Omental fat pad (tissue), 4 donors: Measurements from ENCODE around the gene DDX51. TPM values are rescaled to one million over a fixed set of nuclear protein-coding genes. Genes with fewer than 3 reads are reported as not detected.

ENCODE experiments used
- ATAC-seq: fragments of 150-250 bp; one replicate; pipeline ENCODE4 v1.9.1; 2016; ENCODE audit warnings: mild to moderate bottlenecking, moderate library complexity; ENCODE audit not compliant: low FRiP score
- DNase-seq: peaks from one replicate; pipeline ENCODE4 v3.0.0-alpha.2; 2019; ENCODE audit warnings: low spot score
- CTCF ChIP-seq, 3 donors: fragments of 450-650 bp; IDR thresholded peaks; one replicate each; pipeline ENCODE4 v1.5.1; 2016 to 2017; ENCODE audit warnings: antibody characterized with exemption in 3 of 3, mild to moderate bottlenecking in 3 of 3, moderate library complexity in 2 of 3
- total RNA-seq, 4 donors: library from RNA; depleted of rRNA; stranded (reverse); fragments of >200 nt; gene quantifications; one replicate each; pipeline ENCODE4 v1.1.0, GENCODE V29; 2016

DDX51 gene
- total RNA-seq, 4 donors from 2014 or later: 6.5 to 32.2 (median 10.4) TPM

DNA sequence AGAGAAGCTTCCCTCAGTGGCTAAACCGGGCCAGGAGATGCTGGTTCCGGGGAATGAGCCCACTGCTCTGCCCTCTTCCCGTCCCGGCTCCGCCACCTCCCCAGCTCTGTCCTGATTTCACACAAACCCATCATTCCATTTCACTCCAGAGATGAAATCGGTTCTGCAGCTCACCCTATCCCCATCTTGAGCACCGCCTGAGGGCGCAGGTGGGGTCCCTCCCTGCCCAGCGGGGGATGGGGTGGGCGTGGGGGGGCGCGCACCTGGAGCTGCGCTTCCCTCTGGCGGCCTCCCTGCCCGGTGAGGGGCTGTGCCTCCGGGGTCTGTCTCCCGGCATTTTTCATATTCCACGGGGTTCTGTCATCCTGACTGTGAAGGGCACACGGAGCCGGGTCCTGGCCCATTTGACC lies 44.8 kb upstream of the DDX51 start:
- ATAC-seq (no peak), DNase-seq (no peak)
- no peak for TF ChIP-seq CTCF (IDR thresholded peaks at IDR 0.05)

DNA sequence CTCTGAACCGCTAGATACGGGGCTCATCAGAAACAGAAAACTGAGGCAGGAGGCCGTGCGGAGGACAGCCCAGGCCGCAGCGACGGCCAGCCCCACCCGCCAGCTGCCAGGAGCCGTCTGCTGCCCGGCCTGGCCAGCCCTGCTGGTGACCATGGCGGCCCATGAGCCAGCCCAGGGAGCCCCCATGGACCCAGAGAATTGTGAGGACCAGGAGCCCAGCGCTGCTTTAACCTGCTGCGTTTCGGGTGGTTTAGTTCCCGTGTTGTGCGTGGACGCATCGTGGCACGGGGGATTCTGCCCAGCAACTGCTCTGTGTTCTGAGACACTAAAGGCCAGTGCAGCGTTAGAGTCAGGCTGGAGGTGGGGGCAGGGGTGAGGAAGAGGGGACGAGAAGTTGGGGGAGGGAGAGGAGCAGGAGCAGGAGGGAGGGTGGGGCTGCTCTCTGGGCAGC lies 44.4 kb upstream of the DDX51 start:
- DNase-seq: no peak
- TF ChIP-seq CTCF (IDR thresholded peaks at IDR 0.05): no peak
- no peak for ATAC-seq

GRCh38 chr12:132187646-132188450 lies 43.7 kb upstream of the DDX51 start:
- no peak for DNase-seq
- no peak for ATAC-seq
- TF ChIP-seq CTCF (IDR thresholded peaks at IDR 0.05): no peak

GRCh38 chr12:132186857-132187620 lies 42.9 kb upstream of the DDX51 start:
- no peak for ATAC-seq
- DNase-seq: no peak
- no peak for TF ChIP-seq CTCF (IDR thresholded peaks at IDR 0.05)

DNA sequence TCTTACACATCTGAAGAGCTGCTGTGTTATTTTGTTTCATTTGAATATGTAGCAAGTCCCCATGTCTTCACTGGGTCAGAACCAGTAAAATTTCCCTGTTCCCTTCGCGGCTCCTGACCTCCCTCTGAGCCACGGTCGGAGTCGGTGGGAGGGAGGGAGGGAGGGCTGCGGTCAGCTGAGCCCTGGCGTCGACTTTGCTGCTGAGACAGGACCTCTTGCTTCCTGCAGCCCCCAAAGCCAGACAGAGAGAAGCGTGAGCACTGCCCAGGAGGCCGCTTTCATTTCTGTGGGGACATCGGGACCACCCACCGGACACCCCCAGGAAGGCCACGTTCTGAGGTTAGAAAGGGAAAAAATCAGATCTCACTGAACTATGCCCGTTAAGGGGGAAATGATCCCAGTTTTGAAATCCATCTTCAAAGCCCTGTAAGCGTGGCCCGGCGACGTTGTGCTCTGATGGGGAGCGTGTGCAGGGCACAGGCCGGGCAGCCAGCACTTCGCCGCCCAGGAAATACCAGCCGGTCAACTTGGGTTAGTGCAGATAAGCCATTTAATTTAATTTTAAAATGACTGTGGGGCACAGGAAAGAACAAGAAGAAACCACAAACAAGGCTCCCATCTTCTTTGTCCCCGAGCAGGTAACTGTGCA lies 42.2 kb upstream of the DDX51 start:
- ATAC-seq (no peak), DNase-seq (no peak)
- no peak for TF ChIP-seq CTCF (IDR thresholded peaks at IDR 0.05)

DNA sequence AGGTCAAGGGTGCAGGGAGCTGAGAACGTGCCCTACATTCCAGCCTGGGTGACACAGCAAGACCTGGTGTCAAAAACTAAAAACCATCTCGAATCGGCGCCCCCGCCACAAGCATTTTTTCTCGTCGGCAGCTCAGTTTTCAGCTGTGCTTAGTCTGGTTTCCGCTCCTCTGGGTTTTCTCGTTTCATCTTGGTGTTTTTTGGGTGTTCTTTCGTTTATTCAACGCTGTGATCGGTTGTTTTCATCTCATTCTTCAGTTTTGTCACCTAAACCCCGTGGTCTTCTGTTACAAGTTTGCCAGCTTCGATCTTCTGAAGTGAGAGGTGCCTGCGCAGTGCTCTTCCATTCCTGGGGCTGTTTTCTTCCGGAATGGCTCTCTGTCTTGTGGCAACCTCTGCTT lies 41.6 kb upstream of the DDX51 start:
- DNase-seq (no peak), ATAC-seq (no peak)
- TF ChIP-seq CTCF (IDR thresholded peaks at IDR 0.05): no peak
